Measurements from ENCODE around the gene PROM1.

DNA sequence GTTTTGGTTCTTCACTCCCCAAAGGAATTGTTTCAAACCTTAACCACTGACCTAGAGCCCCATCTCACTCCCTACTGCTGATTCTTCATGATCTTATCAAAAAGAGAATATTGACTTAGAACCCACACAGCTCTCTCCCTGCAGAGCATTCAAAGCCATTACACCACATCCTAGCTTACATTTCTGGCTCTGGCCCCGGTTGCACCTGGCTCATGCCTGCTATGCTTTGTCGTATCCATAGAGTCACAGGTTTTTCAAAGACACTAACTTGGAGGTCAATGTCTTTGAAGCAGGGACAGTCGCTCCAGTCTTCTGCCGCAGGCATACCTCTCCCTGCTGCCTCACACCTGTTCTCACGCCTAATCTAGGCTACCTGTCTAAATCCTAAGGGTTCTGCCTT, 78.1 kb downstream of the PROM1 start:
- TF ChIP-seq POLR2AphosphoS5 (IDR thresholded peaks at IDR 0.05; ENCODE audit: borderline replicate concordance, low read depth, low read length) = no peak
- no peak for TF ChIP-seq EZH2 (IDR thresholded peaks at IDR 0.05)
- no peak for TF ChIP-seq FOXP2 (optimal IDR thresholded peaks at IDR 0.05; ENCODE audit: control extremely low read depth, extremely low read length, insufficient read depth)
